GM13977 (cell line): ENCODE measurements around the gene FEM1B.

Experiments
- DNase-seq: peaks from one replicate; pipeline ENCODE4 v3.0.0; 2012; ENCODE audit warnings: low spot score
- CTCF ChIP-seq: IDR thresholded peaks from 2 replicates; pipeline ENCODE4 v1.5.1; 2012; ENCODE audit warnings: mild to moderate bottlenecking, control low read depth; ENCODE audit not compliant: insufficient read depth; ENCODE audit errors: extremely low read depth, missing control alignments
- in situ Hi-C: fragments of 300-500 bp; cut with MboI; formaldehyde crosslinking; loops from one replicate; pipeline ENCODE4 v1.12.0; 2022; ENCODE audit warnings: low sequenced_read_pairs, low pct_unique_long_range_greater_than_20kb, mixed read lengths, inconsistent platforms; ENCODE audit not compliant: unreplicated experiment

The FEM1B gene

GRCh38 chr15:68277603-68278344 lies at the start of gene FEM1B:
Gene FEM1B, plus strand, starts transcription at chr15:68277745. Its CDS starts 673 bp downstream, at chr15:68278418.
- peak; percentile 91 for DNase-seq
- in situ Hi-C loops, result no loop called here
- no peak for TF ChIP-seq CTCF

- in situ Hi-C loops, result no loop called here
- no peak for TF ChIP-seq CTCF
- no peak for DNase-seq
Measured at GRCh38 chr15:68228143-68228970, 49.2 kb upstream of the FEM1B start.

- peak; percentile 50 for DNase-seq
- in situ Hi-C loops, result no loop called here
- no peak for TF ChIP-seq CTCF
Measured at GRCh38 chr15:68228971-68229385, 48.6 kb upstream of the FEM1B start.

- TF ChIP-seq CTCF, result no peak
- in situ Hi-C loops, result no loop called here
- peak; percentile 95 for DNase-seq
Measured at GRCh38 chr15:68229386-68230156, 48.0 kb upstream of the FEM1B start, which contains the start of gene CLN6. Gene CLN6, minus strand, starts transcription at chr15:68229728. Its CDS starts 144 bp downstream, at chr15:68229584.

- peak; percentile 31 for TF ChIP-seq CTCF
- in situ Hi-C loops, result no loop called here
- DNase-seq, result peak; percentile 37
Measured at GRCh38 chr15:68230157-68231100, 47.1 kb upstream of the FEM1B start.
